ENCODE data around the gene ADGB. TPM values are rescaled to one million over a fixed set of nuclear protein-coding genes. Genes with fewer than 3 reads are reported as not detected.

The ADGB gene
- polyA plus RNA-seq, 3 donors from 2014 or later: not detected

GRCh38 chr6:146719387-146719786 is 120.6 kb downstream of the ADGB start:
- H3K4me3 Mint-ChIP-seq: no peak overlapping the region
- peaks cover 0 to 5% (median 2%) of the 10 kb centered on the region in 6 donors for H3K9me3 Mint-ChIP-seq
- no peaks in the 10 kb centered on the region for H3K27me3 Mint-ChIP-seq (ENCODE audit: low read depth in 3 of 3)

DNA sequence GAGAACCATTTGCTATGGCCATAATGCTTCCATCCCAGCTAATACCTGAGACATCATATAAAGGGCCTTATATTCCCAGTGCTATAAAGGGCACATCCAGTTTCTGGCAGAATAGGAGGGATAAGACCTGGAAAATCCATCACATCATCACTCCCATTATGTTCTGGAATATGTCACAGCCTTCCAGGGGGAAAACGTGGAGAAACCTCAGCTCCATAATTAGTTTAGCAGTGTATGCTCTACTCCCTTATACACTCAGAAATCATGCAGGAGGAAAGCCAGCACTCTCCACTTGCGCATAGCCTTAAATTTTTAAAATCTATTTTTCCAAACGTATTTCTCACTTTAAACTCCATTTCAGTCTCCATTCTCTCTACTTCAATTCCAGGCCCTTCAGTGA is 140.9 kb downstream of the ADGB start:
- Mint-ChIP-seq H3K27ac (no peak overlapping the region), H3K9me3 (peaks cover 0 to 8% (median 3%) of the 10 kb centered on the region in 6 donors), H3K36me3 (no peaks in the 10 kb centered on the region), H3K4me1 (no peaks in the 10 kb centered on the region), H3K4me3 (no peak overlapping the region), H3K27me3 (ENCODE audit: low read depth in 3 of 3) (no peaks in the 10 kb centered on the region)
- DNase-seq: no peak

More at GRCh38 chr6:146719387-146719786, 120.6 kb downstream of the ADGB start:
- Mint-ChIP-seq H3K27ac (no peak overlapping the region), H3K36me3 (no peaks in the 10 kb centered on the region), H3K4me1 (no peaks in the 10 kb centered on the region)
- no peak for DNase-seq

DNA sequence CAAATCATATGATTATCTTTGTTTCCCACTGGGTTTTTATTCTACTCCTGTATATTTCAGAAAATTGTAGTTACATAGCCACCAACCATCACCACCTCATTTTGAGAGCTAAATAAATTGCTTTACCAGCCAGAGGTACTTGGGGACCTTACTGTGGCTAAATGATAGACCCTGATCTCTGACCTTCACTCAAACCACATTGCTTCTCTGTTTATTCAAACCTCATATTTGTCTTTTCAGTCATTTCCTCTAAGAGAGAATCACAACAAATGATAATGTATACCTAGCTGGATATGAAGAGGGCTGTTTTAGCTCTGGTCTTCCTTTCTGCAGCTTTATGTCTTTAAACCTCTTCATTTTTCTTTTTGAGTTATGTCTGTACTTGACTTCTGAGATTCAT is 142.8 kb downstream of the ADGB start:
- H3K4me1 Mint-ChIP-seq: no peaks in the 10 kb centered on the region

DNA sequence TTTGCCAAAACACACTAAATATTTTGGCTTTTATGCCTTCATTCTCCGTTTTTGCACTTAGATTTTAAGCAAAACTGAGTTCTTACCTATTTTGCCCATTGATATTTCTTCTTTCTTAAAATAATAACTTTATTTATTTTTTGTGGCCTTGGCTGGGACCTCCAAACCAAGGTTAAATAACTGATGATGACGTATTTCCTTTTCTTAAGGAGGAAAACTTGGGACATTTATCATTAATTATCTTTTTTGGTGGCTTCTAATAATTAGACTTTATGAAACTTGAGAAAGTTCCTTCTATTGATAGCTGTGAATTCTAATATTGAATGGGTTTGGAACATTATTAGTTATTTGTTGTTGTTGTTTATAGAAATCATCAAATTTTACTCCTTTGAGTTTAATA is 154.5 kb downstream of the ADGB start:
- Mint-ChIP-seq H3K36me3 (no peaks in the 10 kb centered on the region), H3K27me3 (ENCODE audit: low read depth in 3 of 3) (no peaks in the 10 kb centered on the region), H3K27ac (no peak overlapping the region), H3K9me3 (peaks cover 0 to 15% (median 4%) of the 10 kb centered on the region in 6 donors), H3K4me3 (no peak overlapping the region), H3K4me1 (no peaks in the 10 kb centered on the region)
- no peak for DNase-seq

More for the DNA sequence above, 142.8 kb downstream of the ADGB start:
- Mint-ChIP-seq H3K27me3 (ENCODE audit: low read depth in 3 of 3) (no peaks in the 10 kb centered on the region), H3K9me3 (peaks cover 0 to 6% (median 4%) of the 10 kb centered on the region in 6 donors), H3K27ac (no peak overlapping the region), H3K36me3 (no peaks in the 10 kb centered on the region), H3K4me3 (no peak overlapping the region)
- no peak for DNase-seq

GRCh38 chr6:146767632-146768031 is 168.9 kb downstream of the ADGB start:
- Mint-ChIP-seq H3K4me1 (peaks cover 14 to 20% of the 10 kb centered on the region in 2 donors), H3K4me3 (no peak overlapping the region), H3K9me3 (no peaks in the 10 kb centered on the region), H3K27me3 (ENCODE audit: low read depth in 3 of 3) (peaks cover 2 to 9% (median 5%) of the 10 kb centered on the region in 3 donors), H3K27ac (no peak overlapping the region), H3K36me3 (no peaks in the 10 kb centered on the region)
- no peak for DNase-seq

GRCh38 chr6:146768722-146769121 is 169.9 kb downstream of the ADGB start:
- no peak for DNase-seq
- Mint-ChIP-seq H3K4me3 (no peak overlapping the region), H3K27ac (no peak overlapping the region), H3K9me3 (no peaks in the 10 kb centered on the region), H3K27me3 (ENCODE audit: low read depth in 3 of 3) (peaks cover 2 to 9% (median 5%) of the 10 kb centered on the region in 3 donors), H3K4me1 (peaks cover 14 to 20% of the 10 kb centered on the region in 2 donors), H3K36me3 (no peaks in the 10 kb centered on the region)

DNA sequence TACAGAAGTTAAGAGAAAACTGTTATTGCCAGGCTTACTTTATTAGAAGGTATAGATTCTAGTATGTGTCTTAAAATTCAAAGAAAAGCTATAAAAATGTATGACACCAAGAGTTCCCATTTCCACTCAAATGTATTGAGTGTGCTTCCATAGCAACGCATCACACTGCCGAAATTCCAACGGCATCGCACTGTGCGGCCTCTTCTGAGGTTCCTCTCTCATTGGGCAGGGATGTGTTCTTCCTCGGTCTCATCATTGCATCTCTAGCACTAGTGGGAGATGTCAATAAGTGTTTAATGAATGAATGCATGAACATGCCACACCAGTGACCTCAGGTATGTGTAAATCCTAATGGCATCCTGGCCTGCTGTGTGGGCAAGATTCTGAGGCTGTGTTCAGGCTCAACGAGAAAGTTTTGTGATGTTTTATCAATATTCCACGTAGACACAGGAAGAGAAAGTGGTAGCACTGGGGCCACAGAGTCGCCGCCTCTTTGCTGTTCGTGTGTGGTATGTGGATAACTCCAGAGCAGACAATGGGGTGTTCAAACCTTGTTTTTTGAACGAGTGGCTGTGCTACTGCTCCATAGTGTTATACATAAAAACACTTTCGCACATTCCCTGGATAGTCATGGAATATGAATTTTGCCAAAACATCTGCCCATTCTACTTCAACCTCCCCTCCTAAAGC is 171.6 kb downstream of the ADGB start:
- Mint-ChIP-seq H3K36me3 (no peaks in the 10 kb centered on the region), H3K27ac (no peak overlapping the region), H3K9me3 (no peaks in the 10 kb centered on the region), H3K4me3 (peak overlapping the region; percentile 4 to 71 (median 48)), H3K4me1 (peaks cover 14 to 20% of the 10 kb centered on the region in 2 donors), H3K27me3 (ENCODE audit: low read depth in 3 of 3) (peaks cover 2 to 9% (median 3%) of the 10 kb centered on the region in 3 donors)
- no peak for DNase-seq

- peak in 2 of 3 donors; percentile 6 to 11 for DNase-seq
- H3K27me3 Mint-ChIP-seq (ENCODE audit: low read depth in 3 of 3): peaks cover 2 to 9% (median 3%) of the 10 kb centered on the region in 3 donors
- H3K27ac Mint-ChIP-seq: peak overlapping the region in 1 of 6 donors; percentile 14
- H3K36me3 Mint-ChIP-seq: no peaks in the 10 kb centered on the region
- peaks cover 14 to 20% of the 10 kb centered on the region in 2 donors for H3K4me1 Mint-ChIP-seq
- peak overlapping the region; percentile 7 to 71 (median 48) for H3K4me3 Mint-ChIP-seq
- no peaks in the 10 kb centered on the region for H3K9me3 Mint-ChIP-seq
Measured at GRCh38 chr6:146770965-146771735, 172.4 kb downstream of the ADGB start.

- Mint-ChIP-seq H3K27me3 (ENCODE audit: low read depth in 3 of 3) (peaks cover 0 to 5% (median 2%) of the 10 kb centered on the region in 3 donors), H3K4me3 (no peak overlapping the region), H3K36me3 (no peaks in the 10 kb centered on the region), H3K27ac (no peak overlapping the region), H3K9me3 (peaks cover 0 to 6% (median 2%) of the 10 kb centered on the region in 6 donors), H3K4me1 (peaks cover 13 to 15% of the 10 kb centered on the region in 2 donors)
- DNase-seq: no peak
Measured at GRCh38 chr6:146775220-146775619, 176.4 kb downstream of the ADGB start.

DNA sequence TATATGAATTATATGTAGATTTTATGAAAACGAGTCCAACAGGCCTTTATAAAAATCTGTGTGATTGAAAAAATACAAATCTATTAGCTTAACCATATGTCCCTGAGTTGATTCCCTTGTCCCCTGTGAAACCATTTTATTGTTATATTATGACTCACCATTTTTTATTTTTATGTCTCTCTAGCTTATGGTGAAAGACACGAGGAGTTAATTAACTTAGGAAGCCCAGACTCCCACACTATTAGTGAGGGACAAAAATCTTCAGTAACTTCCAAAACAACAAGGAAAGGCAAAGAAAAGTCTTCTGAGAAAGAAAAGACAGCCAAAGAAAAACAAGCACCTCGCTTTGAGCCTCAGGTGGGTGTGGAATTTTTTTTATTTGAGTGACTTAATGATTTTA is 183.1 kb downstream of the ADGB start:
- Mint-ChIP-seq H3K4me3 (no peak overlapping the region), H3K27ac (no peak overlapping the region), H3K9me3 (peaks cover 0 to 11% (median 2%) of the 10 kb centered on the region in 6 donors), H3K36me3 (no peaks in the 10 kb centered on the region), H3K27me3 (ENCODE audit: low read depth in 3 of 3) (peaks cover 0 to 5% (median 0%) of the 10 kb centered on the region in 3 donors), H3K4me1 (no peaks in the 10 kb centered on the region)
- DNase-seq: no peak

- DNase-seq: no peak
- no peak overlapping the region for H3K4me3 Mint-ChIP-seq
- H3K36me3 Mint-ChIP-seq: no peaks in the 10 kb centered on the region
- H3K27me3 Mint-ChIP-seq (ENCODE audit: low read depth in 3 of 3): peaks cover 0 to 5% (median 0%) of the 10 kb centered on the region in 3 donors
- H3K27ac Mint-ChIP-seq: no peak overlapping the region
- H3K4me1 Mint-ChIP-seq: no peaks in the 10 kb centered on the region
- peaks cover 0 to 5% (median under 1%) of the 10 kb centered on the region in 6 donors for H3K9me3 Mint-ChIP-seq
Measured at GRCh38 chr6:146785001-146785585, 186.3 kb downstream of the ADGB start.

DNA sequence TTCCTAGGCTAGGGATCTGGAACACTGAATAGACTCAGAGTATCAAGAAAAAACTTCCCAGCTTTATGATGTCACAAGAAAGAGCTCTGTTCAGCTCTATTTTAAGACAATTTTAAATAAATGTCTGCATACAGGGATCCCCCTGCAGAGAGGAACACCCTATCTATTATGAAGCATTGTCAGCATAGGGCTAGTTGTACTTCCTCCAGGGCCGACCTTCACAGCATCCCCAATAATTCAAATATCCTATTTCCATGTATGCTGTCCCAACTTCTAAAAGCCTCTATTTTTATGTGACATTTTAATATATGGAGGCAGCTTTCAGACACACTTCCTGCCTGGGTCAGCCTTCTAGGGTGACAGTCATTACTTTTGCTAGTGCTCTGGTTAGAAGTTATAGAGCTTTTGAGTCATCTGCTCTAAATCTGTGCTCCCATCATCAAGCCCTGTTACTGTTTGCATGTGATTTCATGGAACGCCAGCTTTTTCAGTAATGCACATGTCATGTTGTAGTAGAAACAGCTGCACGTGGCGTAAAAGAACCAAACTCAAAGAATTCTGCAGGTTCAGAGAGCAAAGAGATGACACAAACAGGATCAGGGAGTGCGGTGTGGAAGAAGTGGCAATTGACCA is 189.2 kb downstream of the ADGB start:
- Mint-ChIP-seq H3K27ac (no peak overlapping the region), H3K9me3 (peaks cover 0 to 8% (median 3%) of the 10 kb centered on the region in 6 donors), H3K4me1 (no peaks in the 10 kb centered on the region), H3K27me3 (ENCODE audit: low read depth in 3 of 3) (peaks cover 0 to 4% (median 0%) of the 10 kb centered on the region in 3 donors), H3K4me3 (no peak overlapping the region), H3K36me3 (no peaks in the 10 kb centered on the region)
- no peak for DNase-seq

DNA sequence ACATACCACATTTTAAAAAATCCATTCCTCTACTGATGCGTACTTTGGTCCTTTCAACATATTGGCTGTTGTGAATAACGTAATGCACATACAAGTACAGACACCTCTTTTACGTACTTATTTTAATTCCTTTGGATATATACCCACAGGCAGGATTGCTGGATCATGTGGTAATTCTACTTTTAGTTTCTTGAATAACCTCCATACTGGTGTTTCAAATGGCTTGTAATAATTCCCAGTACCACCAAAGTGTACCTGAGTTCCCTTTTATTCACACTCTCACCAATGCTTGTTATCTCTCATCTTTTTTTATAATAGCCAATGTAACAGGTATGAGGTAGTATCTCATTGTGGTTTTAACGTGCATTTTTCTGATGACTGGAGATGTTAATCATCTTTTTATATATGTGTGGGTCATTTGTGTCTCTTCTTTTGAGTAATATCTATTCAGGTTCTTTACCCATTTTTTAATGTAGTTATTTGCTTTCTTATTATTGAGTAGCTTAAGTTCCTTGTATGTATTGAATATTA is 191.9 kb downstream of the ADGB start:
- no peak for DNase-seq
- Mint-ChIP-seq H3K4me1 (no peaks in the 10 kb centered on the region), H3K36me3 (no peaks in the 10 kb centered on the region), H3K27ac (no peak overlapping the region), H3K27me3 (ENCODE audit: low read depth in 3 of 3) (peaks cover 0 to 1% (median 0%) of the 10 kb centered on the region in 3 donors), H3K4me3 (no peak overlapping the region), H3K9me3 (peaks cover 2 to 11% (median 6%) of the 10 kb centered on the region in 6 donors)
